HepG2 (cell line): ENCODE measurements around the gene ECE2. TPM values are rescaled to one million over a fixed set of nuclear protein-coding genes. Genes with fewer than 3 reads are reported as not detected.

Experiments used
- CHD4 ChIP-seq: fragments of 200-600 bp; sonication (generic); IDR thresholded peaks from 2 replicates; pipeline ENCODE4 v1.7.0; 2017; ENCODE audit warnings: mild to moderate bottlenecking, low read length, borderline replicate concordance
- GTF3A ChIP-seq: sonication (generic); formaldehyde crosslinking; conservative IDR thresholded peaks from 2 replicates; pipeline ENCODE4 v1.4.0; 2020; ENCODE audit warnings: mild to moderate bottlenecking, missing genetic modification reagents
- HNRNPL ChIP-seq: fragments of 200-400 bp; formaldehyde crosslinking; IDR thresholded peaks from 2 replicates; pipeline ENCODE4 v1.6.1; 2017; ENCODE audit warnings: mild to moderate bottlenecking, low read depth, low read length
- PCBP2 ChIP-seq: fragments of 200-400 bp; formaldehyde crosslinking; optimal IDR thresholded peaks from 2 replicates; pipeline ENCODE3; 2018; ENCODE audit warnings: low read length, low read depth; ENCODE audit not compliant: poor library complexity, severe bottlenecking
- PHF21A ChIP-seq: sonication (generic); formaldehyde crosslinking; IDR thresholded peaks from 2 replicates; pipeline ENCODE4 v1.5.0; 2020; ENCODE audit warnings: mild to moderate bottlenecking, missing genetic modification reagents
- POLR2A ChIP-seq, 2 experiments: IDR thresholded peaks; 2 replicates each; pipeline ENCODE4 v1.6.1; 2011; ENCODE audit warnings: low read depth in 2 of 2, low read length in 2 of 2, mild to moderate bottlenecking in 1 of 2, moderate library complexity in 1 of 2; ENCODE audit not compliant: insufficient read depth in 1 of 2
- PRPF4 ChIP-seq: fragments of 200-400 bp; formaldehyde crosslinking; IDR thresholded peaks from 2 replicates; pipeline ENCODE4 v1.6.1; 2016; ENCODE audit warnings: low read length, low read depth; ENCODE audit not compliant: poor library complexity, severe bottlenecking
- SAP130 ChIP-seq: IDR thresholded peaks from 2 replicates; pipeline ENCODE4 v1.6.1; 2016; ENCODE audit warnings: low read depth
- SKIL ChIP-seq: sonication (generic); formaldehyde crosslinking; IDR thresholded peaks from 2 replicates; pipeline ENCODE4 v1.8.0; 2022; ENCODE audit warnings: missing genetic modification reagents, mild to moderate bottlenecking, moderate library complexity, borderline replicate concordance
- ZBTB20 ChIP-seq: sonication (generic); formaldehyde crosslinking; IDR thresholded peaks from 2 replicates; pipeline ENCODE4 v1.8.1; 2023; ENCODE audit warnings: missing genetic modification reagents, low read depth, mild to moderate bottlenecking, borderline replicate concordance
- ZBTB21 ChIP-seq: sonication (generic); formaldehyde crosslinking; IDR thresholded peaks from 2 replicates; pipeline ENCODE4 v1.4.0; 2020; ENCODE audit warnings: missing genetic modification reagents
- ZNF253 ChIP-seq: sonication (generic); formaldehyde crosslinking; IDR thresholded peaks from 2 replicates; pipeline ENCODE4 v1.8.0; 2022; ENCODE audit warnings: mild to moderate bottlenecking, missing genetic modification reagents, borderline replicate concordance
- ZNF350 ChIP-seq: sonication (generic); formaldehyde crosslinking; IDR thresholded peaks from 2 replicates; pipeline ENCODE4 v1.4.0; 2020; ENCODE audit warnings: mild to moderate bottlenecking, low read depth, missing genetic modification reagents, borderline replicate concordance
- ZNF430 ChIP-seq: sonication (generic); formaldehyde crosslinking; IDR thresholded peaks from 2 replicates; pipeline ENCODE4 v1.9.0; 2021; ENCODE audit warnings: mild to moderate bottlenecking, missing genetic modification reagents
- ZNF501 ChIP-seq: sonication (generic); formaldehyde crosslinking; IDR thresholded peaks from 2 replicates; pipeline ENCODE4 v1.5.1; 2020; ENCODE audit warnings: mild to moderate bottlenecking, moderate library complexity, missing genetic modification reagents
- ZNF564 ChIP-seq: sonication (generic); formaldehyde crosslinking; IDR thresholded peaks from 2 replicates; pipeline ENCODE4 v1.8.1; 2023; ENCODE audit warnings: mild to moderate bottlenecking, missing genetic modification reagents
- ZNF570 ChIP-seq: sonication (generic); formaldehyde crosslinking; IDR thresholded peaks from 2 replicates; pipeline ENCODE4 v1.4.0; 2020; ENCODE audit warnings: mild to moderate bottlenecking, missing genetic modification reagents, borderline replicate concordance
- ZNF709 ChIP-seq: sonication (generic); formaldehyde crosslinking; IDR thresholded peaks from 2 replicates; pipeline ENCODE4 v1.5.0; 2020; ENCODE audit warnings: mild to moderate bottlenecking, missing genetic modification reagents
- ZNF879 ChIP-seq: sonication (generic); formaldehyde crosslinking; IDR thresholded peaks from 2 replicates; pipeline ENCODE4 v1.8.1; 2023; ENCODE audit warnings: missing genetic modification reagents
- polyA plus RNA-seq, 8 experiments: library from polyadenylated mRNA; depleted of rRNA in 3 of 8; stranded (reverse) in 7 of 8; unstranded in 1 of 8; fragments of >200 nt; fragmentation: Illumina TruSeq in 4 of 8; extraction: Trizol in 4 of 8; gene quantifications; 2 replicates each; pipeline versions ENCODE4 v1.2.1 to v1.2.3, GENCODE V29; 2011 to 2016; ENCODE audit warnings: low read depth in 4 of 8, missing spikeins in 1 of 8, mixed read lengths in 1 of 8; ENCODE audit not compliant: insufficient read depth in 1 of 8
- total RNA-seq, 5 experiments: library from RNA; depleted of rRNA; stranded (reverse); fragments of >200 nt; fragmentation: Illumina TruSeq; extraction: Trizol; gene quantifications; 2 replicates each; pipeline ENCODE4 v1.2.3, GENCODE V29; 2016; ENCODE audit warnings: low read depth in 1 of 5
- TF ChIP-seq, protein P1 (sequence below): sonication (generic); formaldehyde crosslinking; IDR thresholded peaks from 2 replicates; pipeline ENCODE4 v1.4.0; 2020; ENCODE audit warnings: mild to moderate bottlenecking, low read depth, missing genetic modification reagents
- TF ChIP-seq, protein P2 (sequence below): sonication (generic); formaldehyde crosslinking; IDR thresholded peaks from 2 replicates; pipeline ENCODE4 v1.4.0; 2020; ENCODE audit warnings: missing genetic modification reagents, borderline replicate concordance

ECE2 gene
- total and polyA plus RNA-seq, 2 of the 13 experiments (the other 11 are each of a cell fraction or from before 2014, with no cell fraction given): not detected

DNA sequence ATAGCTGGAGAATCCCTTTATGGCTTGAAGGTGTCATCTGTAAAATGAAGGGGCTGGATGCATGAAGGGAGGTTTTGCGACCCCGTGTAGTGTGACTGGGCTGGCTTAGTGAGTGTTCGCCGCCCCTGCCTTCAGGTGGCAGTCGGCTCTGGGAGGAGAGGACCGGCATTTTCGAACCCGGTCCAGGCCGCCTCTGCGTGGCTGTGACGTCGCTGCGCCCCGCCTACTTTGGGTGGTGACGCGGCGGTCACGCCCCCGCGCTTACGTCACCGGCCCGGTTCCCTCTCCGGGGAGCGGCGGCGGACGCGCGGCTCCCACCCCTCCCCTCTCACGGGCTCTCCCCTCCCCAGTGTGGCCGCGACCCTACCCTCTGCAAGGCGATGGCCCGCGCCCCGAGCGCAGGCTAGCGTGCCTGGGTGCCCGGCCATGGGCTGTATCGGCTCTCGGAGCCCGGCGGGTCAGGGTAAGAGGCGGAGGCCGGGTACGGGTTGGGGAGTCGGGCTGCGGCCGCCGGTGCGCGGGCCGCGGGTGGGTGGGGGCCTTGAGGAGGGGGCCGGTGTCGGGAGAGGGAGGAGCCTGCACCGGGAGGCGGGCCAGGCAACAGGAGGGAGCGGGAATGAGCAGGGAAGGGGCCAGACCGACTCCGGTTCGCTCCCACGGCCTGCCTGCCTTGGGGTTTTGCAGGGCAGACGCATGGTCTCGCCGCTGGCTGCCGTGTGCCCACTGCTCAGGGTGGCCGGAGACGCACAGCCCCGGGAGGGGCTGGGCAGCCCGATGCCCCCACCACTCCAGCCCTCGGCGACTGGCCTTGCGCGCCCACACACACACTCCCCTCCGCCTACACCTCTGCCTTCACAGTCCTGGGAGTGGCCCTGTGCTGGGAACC, 60.1 kb downstream of the ECE2 start (continued):
- TF ChIP-seq ZNF253 (CRISPR knock-in tag): 0 out of 2 replicates have a peak, but pooled peaks have one; percentile 16
- TF ChIP-seq SKIL (CRISPR knock-in tag): no peak
- TF ChIP-seq ZBTB20: no peak
- TF ChIP-seq PHF21A (CRISPR knock-in tag): no peak
- TF ChIP-seq, protein P1, sequence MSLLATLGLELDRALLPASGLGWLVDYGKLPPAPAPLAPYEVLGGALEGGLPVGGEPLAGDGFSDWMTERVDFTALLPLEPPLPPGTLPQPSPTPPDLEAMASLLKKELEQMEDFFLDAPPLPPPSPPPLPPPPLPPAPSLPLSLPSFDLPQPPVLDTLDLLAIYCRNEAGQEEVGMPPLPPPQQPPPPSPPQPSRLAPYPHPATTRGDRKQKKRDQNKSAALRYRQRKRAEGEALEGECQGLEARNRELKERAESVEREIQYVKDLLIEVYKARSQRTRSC: no peak
- no peak for TF ChIP-seq ZNF564 (CRISPR knock-in tag)
- no peak for TF ChIP-seq ZNF570
- TF ChIP-seq CHD4: no peak
- TF ChIP-seq HNRNPL: no peak
- TF ChIP-seq ZNF501: no peak
- no peak for TF ChIP-seq ZNF430 (CRISPR knock-in tag)
- TF ChIP-seq ZNF879 (CRISPR knock-in tag): 0 out of 2 replicates have a peak, but pooled peaks have one; percentile 47
- TF ChIP-seq PCBP2: no peak
- TF ChIP-seq SAP130 (CRISPR knock-in tag): peak; percentile 74
- TF ChIP-seq ZNF350 (CRISPR knock-in tag): peak; percentile 50; the same call in 1 of the 2 replicates
- TF ChIP-seq GTF3A (CRISPR knock-in tag): no peak
- TF ChIP-seq, protein P2, sequence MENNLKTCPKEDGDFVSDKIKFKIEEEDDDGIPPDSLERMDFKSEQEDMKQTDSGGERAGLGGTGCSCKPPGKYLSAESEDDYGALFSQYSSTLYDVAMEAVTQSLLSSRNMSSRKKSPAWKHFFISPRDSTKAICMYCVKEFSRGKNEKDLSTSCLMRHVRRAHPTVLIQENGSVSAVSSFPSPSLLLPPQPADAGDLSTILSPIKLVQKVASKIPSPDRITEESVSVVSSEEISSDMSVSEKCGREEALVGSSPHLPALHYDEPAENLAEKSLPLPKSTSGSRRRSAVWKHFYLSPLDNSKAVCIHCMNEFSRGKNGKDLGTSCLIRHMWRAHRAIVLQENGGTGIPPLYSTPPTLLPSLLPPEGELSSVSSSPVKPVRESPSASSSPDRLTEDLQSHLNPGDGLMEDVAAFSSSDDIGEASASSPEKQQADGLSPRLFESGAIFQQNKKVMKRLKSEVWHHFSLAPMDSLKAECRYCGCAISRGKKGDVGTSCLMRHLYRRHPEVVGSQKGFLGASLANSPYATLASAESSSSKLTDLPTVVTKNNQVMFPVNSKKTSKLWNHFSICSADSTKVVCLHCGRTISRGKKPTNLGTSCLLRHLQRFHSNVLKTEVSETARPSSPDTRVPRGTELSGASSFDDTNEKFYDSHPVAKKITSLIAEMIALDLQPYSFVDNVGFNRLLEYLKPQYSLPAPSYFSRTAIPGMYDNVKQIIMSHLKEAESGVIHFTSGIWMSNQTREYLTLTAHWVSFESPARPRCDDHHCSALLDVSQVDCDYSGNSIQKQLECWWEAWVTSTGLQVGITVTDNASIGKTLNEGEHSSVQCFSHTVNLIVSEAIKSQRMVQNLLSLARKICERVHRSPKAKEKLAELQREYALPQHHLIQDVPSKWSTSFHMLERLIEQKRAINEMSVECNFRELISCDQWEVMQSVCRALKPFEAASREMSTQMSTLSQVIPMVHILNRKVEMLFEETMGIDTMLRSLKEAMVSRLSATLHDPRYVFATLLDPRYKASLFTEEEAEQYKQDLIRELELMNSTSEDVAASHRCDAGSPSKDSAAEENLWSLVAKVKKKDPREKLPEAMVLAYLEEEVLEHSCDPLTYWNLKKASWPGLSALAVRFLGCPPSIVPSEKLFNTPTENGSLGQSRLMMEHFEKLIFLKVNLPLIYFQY (CRISPR knock-in tag): peak; percentile 46; the same call in 1 of the 2 replicates
- no peak for TF ChIP-seq ZNF709 (CRISPR knock-in tag)
- TF ChIP-seq PRPF4: no peak
- TF ChIP-seq ZBTB21 (CRISPR knock-in tag): peak; percentile 96
- TF ChIP-seq POLR2A (IDR thresholded peaks at IDR 0.05; ENCODE audit: insufficient read depth in 1 of 2, low read depth in 2 of 2, low read length in 2 of 2): peak; percentile 18 to 67; a peak in 3 of 4 replicates
